Activated CD4-positive, alpha-beta T cell treated with anti-CD3 and anti-CD28 coated beads for 36 hours (primary cell): ENCODE results near the gene CDCA8. TPM values are rescaled to one million over a fixed set of nuclear protein-coding genes. Genes with fewer than 3 reads are reported as not detected.
A peak's percentile ranks its signal among the peaks of the same experiment; 100 is the strongest.
"Not testable (repeated sequence)": the region's sequence is repeated elsewhere in the genome, so short reads cannot be mapped to it uniquely, and the experiment has no call there.

Experiments used
- ATAC-seq: fragments of 200-7000 bp; cut with Tn5 transposase; one replicate; pipeline ENCODE4 v1.10.0; 2021; ENCODE audit warnings: mild to moderate bottlenecking, moderate library complexity
- CTCF ChIA-PET: fragments of 350-600 bp; sonication (Branson Sonifier 250); formaldehyde crosslinking; loops from one replicate; lab custom pipeline; 2021; ENCODE audit warnings: antibody characterized with exemption; lab: Charles Lee
- POLR2A ChIA-PET: fragments of 350-600 bp; sonication (Branson Sonifier 250); formaldehyde crosslinking; loops from one replicate; lab custom pipeline; 2021; ENCODE audit warnings: antibody characterized with exemption, inconsistent platforms; lab: Charles Lee
- DNase-seq: peaks from one replicate; pipeline ENCODE4 v3.0.0-alpha.2; 2020
- H3K27ac Mint-ChIP-seq: one replicate; pipeline ENCODE4 v1.8.0; 2021; ENCODE audit warnings: mixed read lengths
- H3K27me3 Mint-ChIP-seq: one replicate; pipeline ENCODE4 v1.8.0; 2021; ENCODE audit warnings: mixed read lengths
- H3K36me3 Mint-ChIP-seq: one replicate; pipeline ENCODE4 v1.8.0; 2021; ENCODE audit warnings: low read depth, mixed read lengths
- H3K4me1 Mint-ChIP-seq: one replicate; pipeline ENCODE4 v1.8.0; 2021; ENCODE audit warnings: mixed read lengths
- H3K4me3 Mint-ChIP-seq: one replicate; pipeline ENCODE4 v1.8.0; 2021; ENCODE audit warnings: mild to moderate bottlenecking, moderate library complexity, mixed read lengths
- H3K9me3 Mint-ChIP-seq: one replicate; pipeline ENCODE4 v1.8.0; 2021; ENCODE audit warnings: low read depth, mixed read lengths
- intact Hi-C, 2 experiments: fragments of 100-400 bp; cut with DNase I in 1 of 2; cut with micrococcal nuclease in 1 of 2; formaldehyde crosslinking; loops; one replicate each; pipeline versions ENCODE4 v1.14.2 to v1.15.1; 2022 to 2024; cut with DNase I, micrococcal nuclease
- total RNA-seq, 2 experiments: library from RNA; stranded (reverse); gene quantifications; one replicate each; pipeline ENCODE4 v1.2.3, GENCODE V29; 2021

CDCA8 gene
- total RNA-seq, 2 experiments from 2014 or later: 61.2 to 61.7 TPM

GRCh38 chr1:37737975-37738374 lies 45.7 kb downstream of the CDCA8 start:
- peaks cover 41% of the 10 kb centered on the region for H3K27me3 Mint-ChIP-seq
- H3K9me3 Mint-ChIP-seq: not testable (repeated sequence)
- CTCF ChIA-PET: interaction anchor here (0.6 kb wide), 1 partner anchor 122 kb away, joined by 3 read pairs; the partner anchor contains the start of gene MTF1

GRCh38 chr1:37738619-37739018 lies 46.3 kb downstream of the CDCA8 start:
- intact Hi-C loops: loop anchor here in 1 of 2 experiments (2.0 kb wide), 1 partner anchor 16 kb away; no protein-coding TSS in a partner anchor
- not testable (repeated sequence) for H3K4me1 Mint-ChIP-seq, ATAC-seq

More at GRCh38 chr1:37737975-37738374, 45.7 kb downstream of the CDCA8 start:
- DNase-seq, H3K27ac Mint-ChIP-seq, H3K4me1 Mint-ChIP-seq, POLR2A ChIA-PET, H3K36me3 Mint-ChIP-seq, H3K4me3 Mint-ChIP-seq, ATAC-seq: not testable (repeated sequence)
- intact Hi-C loops: loop anchor here in 1 of 2 experiments (2.0 kb wide), 1 partner anchor 17 kb away; no protein-coding TSS in a partner anchor

GRCh38 chr1:37739222-37739621 lies 46.9 kb downstream of the CDCA8 start:
- Mint-ChIP-seq H3K36me3 (no peaks in the 10 kb centered on the region), H3K27me3 (peaks cover 39% of the 10 kb centered on the region), H3K4me3 (no peak overlapping the region), H3K27ac (no peak overlapping the region), H3K4me1 (peaks cover 4% of the 10 kb centered on the region), H3K9me3 (no peaks in the 10 kb centered on the region)
- ATAC-seq (peak; percentile 100), DNase-seq (peak; percentile 24)
- POLR2A ChIA-PET: no interaction called here
- intact Hi-C loops: loop anchor here in 1 of 2 experiments (2.0 kb wide), 1 partner anchor 16 kb away; no protein-coding TSS in a partner anchor
- CTCF ChIA-PET: interaction anchor here (0.6 to 0.8 kb wide), 2 partner anchors 10 to 333 kb away, joined by 3 to 4 read pairs; no protein-coding TSS in a partner anchor

More at GRCh38 chr1:37738619-37739018, 46.3 kb downstream of the CDCA8 start:
- H3K4me3 Mint-ChIP-seq, H3K36me3 Mint-ChIP-seq, POLR2A ChIA-PET, DNase-seq, H3K9me3 Mint-ChIP-seq, H3K27ac Mint-ChIP-seq: not testable (repeated sequence)
- peaks cover 40% of the 10 kb centered on the region for H3K27me3 Mint-ChIP-seq
- CTCF ChIA-PET: interaction anchor here (0.6 kb wide), 1 partner anchor 121 kb away, joined by 3 read pairs; the partner anchor contains the start of gene MTF1

- no peaks in the 10 kb centered on the region for H3K36me3 Mint-ChIP-seq
Measured at GRCh38 chr1:37741130-37741529, 48.8 kb downstream of the CDCA8 start.

GRCh38 chr1:37741662-37742061 lies 49.3 kb downstream of the CDCA8 start:
- intact Hi-C loops: no loop called here
- Mint-ChIP-seq H3K36me3 (no peaks in the 10 kb centered on the region), H3K27me3 (peaks cover 29% of the 10 kb centered on the region), H3K27ac (no peak overlapping the region), H3K4me1 (peaks cover 4% of the 10 kb centered on the region), H3K4me3 (no peak overlapping the region), H3K9me3 (peaks cover under 1% of the 10 kb centered on the region)
- DNase-seq: no peak
- POLR2A ChIA-PET: interaction anchor here (0.5 to 0.6 kb wide), 2 partner anchors 31 to 53 kb away, joined by 3 read pairs; no protein-coding TSS in a partner anchor
- no peak for ATAC-seq
- CTCF ChIA-PET: interaction anchor here (0.6 to 1.0 kb wide), 4 partner anchors 66 to 140 kb away, joined by 3 to 4 read pairs (median 3); partner anchors contain the start of genes C1orf122 and YRDC

More at GRCh38 chr1:37741130-37741529, 48.8 kb downstream of the CDCA8 start:
- ATAC-seq (no peak), DNase-seq (no peak)
- H3K4me1 Mint-ChIP-seq: peaks cover 4% of the 10 kb centered on the region
- POLR2A ChIA-PET: no interaction called here
- CTCF ChIA-PET: interaction anchor here (0.6 to 0.8 kb wide), 2 partner anchors 67 to 140 kb away, joined by 3 read pairs; partner anchors contain the start of genes C1orf122 and YRDC
- no peak overlapping the region for H3K4me3 Mint-ChIP-seq
- H3K27me3 Mint-ChIP-seq: peaks cover 27% of the 10 kb centered on the region
- no peaks in the 10 kb centered on the region for H3K9me3 Mint-ChIP-seq
- intact Hi-C loops: no loop called here
- no peak overlapping the region for H3K27ac Mint-ChIP-seq

- H3K36me3 Mint-ChIP-seq: no peaks in the 10 kb centered on the region
- ChIA-PET CTCF (interaction anchor here (0.8 kb wide), 1 partner anchor 557 kb away, joined by 3 read pairs; no protein-coding TSS in a partner anchor), POLR2A (no interaction called here)
- peaks cover 23% of the 10 kb centered on the region for H3K27me3 Mint-ChIP-seq
- ATAC-seq: no peak
- H3K27ac Mint-ChIP-seq: no peak overlapping the region
- peaks cover 2% of the 10 kb centered on the region for H3K9me3 Mint-ChIP-seq
- no peaks in the 10 kb centered on the region for H3K4me1 Mint-ChIP-seq
- H3K4me3 Mint-ChIP-seq: no peak overlapping the region
- DNase-seq: no peak
- intact Hi-C loops: no loop called here
Measured at GRCh38 chr1:37746806-37747205, 54.5 kb downstream of the CDCA8 start.

- Mint-ChIP-seq H3K27ac (no peak overlapping the region), H3K36me3 (no peaks in the 10 kb centered on the region), H3K4me1 (peaks cover 6% of the 10 kb centered on the region), H3K4me3 (no peak overlapping the region), H3K27me3 (peaks cover 31% of the 10 kb centered on the region), H3K9me3 (peaks cover 2% of the 10 kb centered on the region)
- ChIA-PET CTCF (interaction anchor here (0.6 to 0.7 kb wide), 2 partner anchors 9 to 579 kb away, joined by 3 to 4 read pairs; no protein-coding TSS in a partner anchor), POLR2A (interaction anchor here (0.6 kb wide), 1 partner anchor 209 kb away, joined by 4 read pairs; no protein-coding TSS in a partner anchor)
- no peak for DNase-seq
- no peak for ATAC-seq
- intact Hi-C loops: no loop called here
Measured at GRCh38 chr1:37748565-37748964, 56.2 kb downstream of the CDCA8 start.

GRCh38 chr1:37752213-37752582 lies 59.9 kb downstream of the CDCA8 start:
- ChIA-PET POLR2A (no interaction called here), CTCF (no interaction called here)
- no peak for ATAC-seq

GRCh38 chr1:37752583-37753471 lies 60.5 kb downstream of the CDCA8 start:
- Mint-ChIP-seq H3K27ac (no peak overlapping the region), H3K27me3 (peaks cover 43% of the 10 kb centered on the region), H3K4me3 (peak overlapping the region; percentile 60), H3K9me3 (no peaks in the 10 kb centered on the region), H3K36me3 (no peaks in the 10 kb centered on the region), H3K4me1 (peaks cover 18% of the 10 kb centered on the region)
- intact Hi-C loops: no loop called here
- DNase-seq (peak; percentile 54), ATAC-seq (peak; percentile 25)
- POLR2A ChIA-PET: no interaction called here
- CTCF ChIA-PET: no interaction called here

More at GRCh38 chr1:37752213-37752582, 59.9 kb downstream of the CDCA8 start:
- H3K27ac Mint-ChIP-seq: no peak overlapping the region
- intact Hi-C loops: no loop called here
- no peak for DNase-seq
- H3K27me3 Mint-ChIP-seq: peaks cover 46% of the 10 kb centered on the region
- no peaks in the 10 kb centered on the region for H3K9me3 Mint-ChIP-seq
- H3K36me3 Mint-ChIP-seq: no peaks in the 10 kb centered on the region
- H3K4me1 Mint-ChIP-seq: peaks cover 18% of the 10 kb centered on the region
- H3K4me3 Mint-ChIP-seq: peak overlapping the region; percentile 57

- Mint-ChIP-seq H3K36me3 (no peaks in the 10 kb centered on the region), H3K9me3 (no peaks in the 10 kb centered on the region), H3K27me3 (peaks cover 40% of the 10 kb centered on the region), H3K4me3 (peak overlapping the region; percentile 60), H3K4me1 (peaks cover 18% of the 10 kb centered on the region), H3K27ac (no peak overlapping the region)
- POLR2A ChIA-PET: no interaction called here
- DNase-seq (no peak), ATAC-seq (no peak)
- intact Hi-C loops: loop anchor here in 1 of 2 experiments (2.0 kb wide), 1 partner anchor 15 kb away; no protein-coding TSS in a partner anchor
- CTCF ChIA-PET: no interaction called here
Measured at GRCh38 chr1:37753473-37754321, 61.4 kb downstream of the CDCA8 start.
